Liver (tissue), 9 donors: ENCODE results near the gene BAG5. TPM values are rescaled to one million over a fixed set of nuclear protein-coding genes. Genes with fewer than 3 reads are reported as not detected.

Source experiments
- DNase-seq: peaks from one replicate; pipeline ENCODE4 v3.0.0-alpha.2; 2017; ENCODE audit warnings: low spot score
- H3K27ac ChIP-seq, 2 donors: one replicate each; pipeline ENCODE4 v1.7.0; 2013; ENCODE audit warnings: inconsistent platforms in 2 of 2, low read length in 2 of 2, control low read depth in 1 of 2, low read depth in 1 of 2, mild to moderate bottlenecking in 1 of 2
- H3K27me3 ChIP-seq, 4 donors: one replicate each; pipeline versions ENCODE4 v1.6.1 to v1.7.0; 2013; ENCODE audit warnings: low read length in 3 of 4, inconsistent platforms in 1 of 4, mild to moderate bottlenecking in 1 of 4, moderate library complexity in 1 of 4; ENCODE audit not compliant: control insufficient read depth in 4 of 4, insufficient read depth in 4 of 4
- H3K36me3 ChIP-seq, 4 donors: one replicate each; pipeline versions ENCODE4 v1.6.1 to v1.7.0; 2013; ENCODE audit warnings: low read length in 3 of 4, mild to moderate bottlenecking in 3 of 4, low read depth in 1 of 4, moderate library complexity in 1 of 4; ENCODE audit not compliant: control insufficient read depth in 4 of 4, insufficient read depth in 3 of 4
- H3K4me1 ChIP-seq, 4 donors: one replicate each; pipeline versions ENCODE4 v1.6.1 to v1.7.0; 2013; ENCODE audit warnings: low read length in 3 of 4, mild to moderate bottlenecking in 3 of 4, moderate library complexity in 1 of 4; ENCODE audit not compliant: control insufficient read depth in 4 of 4, insufficient read depth in 4 of 4
- H3K4me3 ChIP-seq, 3 donors: one replicate each; pipeline versions ENCODE4 v1.6.1 to v1.7.0; 2013; ENCODE audit warnings: low read length in 3 of 3, control low read depth in 1 of 3, low read depth in 1 of 3, mild to moderate bottlenecking in 1 of 3
- H3K9ac ChIP-seq, 2 donors: one replicate each; pipeline ENCODE4 v1.7.0; 2013; ENCODE audit warnings: low read length in 2 of 2, mild to moderate bottlenecking in 2 of 2, moderate library complexity in 2 of 2, control low read depth in 1 of 2, low read depth in 1 of 2
- H3K9me3 ChIP-seq, 4 donors: one replicate each; pipeline versions ENCODE4 v1.6.1 to v1.7.0; 2013; ENCODE audit warnings: low read length in 3 of 4; ENCODE audit not compliant: control insufficient read depth in 4 of 4
- ATF3 ChIP-seq: IDR thresholded peaks from 2 replicates; pipeline ENCODE4 v1.6.1; 2016; ENCODE audit warnings: antibody characterized with exemption
- CTCF ChIP-seq: fragments of 150-350 bp; IDR thresholded peaks from 2 replicates; pipeline ENCODE4 v1.5.1; 2017; ENCODE audit warnings: improper control_type of control experiment, low read depth, low read length; ENCODE audit not compliant: missing input control
- EGR1 ChIP-seq, 2 donors: IDR thresholded peaks; 2 replicates each; pipeline ENCODE4 v1.6.1; 2016 to 2018; ENCODE audit warnings: antibody characterized with exemption in 2 of 2, low read depth in 2 of 2
- FOXA1 ChIP-seq: IDR thresholded peaks from 2 replicates; pipeline ENCODE4 v1.6.1; 2016; ENCODE audit warnings: antibody characterized with exemption
- FOXA2 ChIP-seq: IDR thresholded peaks from 2 replicates; pipeline ENCODE4 v1.6.1; 2016; ENCODE audit warnings: antibody characterized with exemption
- GABPA ChIP-seq, 2 donors: IDR thresholded peaks in 1 of 2; conservative IDR thresholded peaks in 1 of 2; 2 replicates each; pipeline ENCODE4 v1.6.1; 2016; ENCODE audit warnings: antibody characterized with exemption in 2 of 2, mild to moderate bottlenecking in 1 of 2, moderate library complexity in 1 of 2
- HNF4A ChIP-seq, 2 donors: conservative IDR thresholded peaks; 2 replicates each; pipeline ENCODE4 v1.6.1; 2016; ENCODE audit warnings: antibody characterized with exemption in 2 of 2, mild to moderate bottlenecking in 2 of 2
- HNF4G ChIP-seq: IDR thresholded peaks from 2 replicates; pipeline ENCODE4 v1.6.1; 2016; ENCODE audit warnings: antibody characterized with exemption
- JUND ChIP-seq, 2 donors: IDR thresholded peaks; 2 replicates each; pipeline ENCODE4 v1.6.1; 2016; ENCODE audit warnings: antibody characterized with exemption in 2 of 2
- MAX ChIP-seq: IDR thresholded peaks from 2 replicates; pipeline ENCODE4 v1.6.1; 2016; ENCODE audit warnings: antibody characterized with exemption
- NR2F2 ChIP-seq: IDR thresholded peaks from 2 replicates; pipeline ENCODE4 v1.6.1; 2016; ENCODE audit warnings: antibody characterized with exemption
- RAD21 ChIP-seq, 2 donors: IDR thresholded peaks; 2 replicates each; pipeline ENCODE4 v1.6.1; 2016; ENCODE audit warnings: antibody characterized with exemption in 2 of 2, mild to moderate bottlenecking in 2 of 2
- REST ChIP-seq: IDR thresholded peaks from 2 replicates; pipeline ENCODE4 v1.6.1; 2016; ENCODE audit warnings: antibody characterized with exemption, mild to moderate bottlenecking
- RXRA ChIP-seq, 2 donors: IDR thresholded peaks; 2 replicates each; pipeline ENCODE4 v1.6.1; 2017 to 2018; ENCODE audit warnings: antibody characterized with exemption in 2 of 2, mild to moderate bottlenecking in 1 of 2
- SP1 ChIP-seq: IDR thresholded peaks from 2 replicates; pipeline ENCODE4 v1.6.1; 2018; ENCODE audit warnings: antibody characterized with exemption, mild to moderate bottlenecking
- TAF1 ChIP-seq: conservative IDR thresholded peaks from 2 replicates; pipeline ENCODE4 v1.6.1; 2016; ENCODE audit warnings: antibody characterized with exemption, mild to moderate bottlenecking
- YY1 ChIP-seq: IDR thresholded peaks from 2 replicates; pipeline ENCODE4 v1.6.1; 2016; ENCODE audit warnings: antibody characterized with exemption, mild to moderate bottlenecking
- ZBTB33 ChIP-seq: IDR thresholded peaks from 2 replicates; pipeline ENCODE4 v1.6.1; 2016; ENCODE audit warnings: antibody characterized with exemption
- WGBS: extraction: QIAGEN DNeasy Blood & Tissue Kit; methylation state at CpG from one replicate; pipeline ENCODE4 v1.1.7; 2013; 5-methylcytosine and 5-hydroxymethylcytosine counted together
- polyA plus RNA-seq, 2 donors: library from polyadenylated mRNA; stranded (reverse) in 1 of 2; unstranded in 1 of 2; fragments of 200-250 nt in 1 of 2; fragments of >200 nt in 1 of 2; fragmentation: Nextera tagmentation in 1 of 2; extraction: Ambion mirVana in 1 of 2; gene quantifications; one replicate each; pipeline versions ENCODE4 v1.2.1 to v1.2.3, GENCODE V29; 2013 to 2015
- total RNA-seq, 2 donors: library from RNA; depleted of rRNA; stranded (reverse); fragments of >200 nt; gene quantifications; one replicate each; pipeline ENCODE4 v1.2.3, GENCODE V29; 2014
- donor health status: healthy.
- donor health status: healthy.
- donor health status: healthy.
- donor health status: healthy.
- donor health status: healthy.

BAG5 gene
- total and polyA plus RNA-seq, 4 donors: 5.4 to 12.5 (median 8.8) TPM

GRCh38 chr14:103517174-103517566 lies 45.3 kb downstream of the BAG5 start:
- no peak overlapping the region for H3K27ac ChIP-seq
- 89% methylated on average over 10 of the region's 10 CpGs for WGBS
- no peaks in the 10 kb centered on the region for H3K27me3 ChIP-seq
- TF ChIP-seq MAX (no peak), YY1 (no peak), EGR1 (IDR thresholded peaks at IDR 0.05; ENCODE audit: low read depth in 2 of 2) (no peak), RAD21 (IDR thresholded peaks at IDR 0.05) (no peak), ATF3 (no peak), HNF4A (conservative IDR thresholded peaks at IDR 0.05) (no peak), REST (no peak), HNF4G (no peak), TAF1 (no peak)
- no peak for DNase-seq
- no peak overlapping the region for H3K4me3 ChIP-seq
- peaks cover 0 to 2% (median 0%) of the 10 kb centered on the region in 4 donors for H3K36me3 ChIP-seq
- no peak overlapping the region for H3K9ac ChIP-seq
- H3K4me1 ChIP-seq: peaks cover 0 to 27% (median 18%) of the 10 kb centered on the region in 4 donors
- H3K9me3 ChIP-seq: no peaks in the 10 kb centered on the region

- Histone ChIP-seq H3K9me3 (no peaks in the 10 kb centered on the region), H3K27ac (no peak overlapping the region), H3K4me3 (no peak overlapping the region), H3K4me1 (peaks cover 0 to 24% (median 14%) of the 10 kb centered on the region in 4 donors), H3K9ac (no peak overlapping the region), H3K36me3 (peaks cover 0 to 2% (median 0%) of the 10 kb centered on the region in 4 donors), H3K27me3 (no peaks in the 10 kb centered on the region)
- no peak for DNase-seq
- 75% methylated on average over 10 of the region's 10 CpGs for WGBS
- TF ChIP-seq SP1 (no peak), ZBTB33 (no peak), CTCF (no peak), HNF4G (no peak), NR2F2 (no peak), HNF4A (conservative IDR thresholded peaks at IDR 0.05) (no peak), TAF1 (no peak), RXRA (IDR thresholded peaks at IDR 0.05) (no peak), GABPA (IDR thresholded peaks at IDR 0.05 in 1 of 2, conservative IDR thresholded peaks at IDR 0.05 in 1 of 2) (no peak), EGR1 (IDR thresholded peaks at IDR 0.05; ENCODE audit: low read depth in 2 of 2) (no peak), MAX (no peak), FOXA1 (no peak), RAD21 (IDR thresholded peaks at IDR 0.05) (no peak), JUND (IDR thresholded peaks at IDR 0.05) (no peak), FOXA2 (no peak), YY1 (no peak), ATF3 (no peak), REST (no peak)
Observed at GRCh38 chr14:103516426-103517173, 45.9 kb downstream of the BAG5 start.
